Measurements from ENCODE around the gene SLC18A3.

The SLC18A3 gene

DNA sequence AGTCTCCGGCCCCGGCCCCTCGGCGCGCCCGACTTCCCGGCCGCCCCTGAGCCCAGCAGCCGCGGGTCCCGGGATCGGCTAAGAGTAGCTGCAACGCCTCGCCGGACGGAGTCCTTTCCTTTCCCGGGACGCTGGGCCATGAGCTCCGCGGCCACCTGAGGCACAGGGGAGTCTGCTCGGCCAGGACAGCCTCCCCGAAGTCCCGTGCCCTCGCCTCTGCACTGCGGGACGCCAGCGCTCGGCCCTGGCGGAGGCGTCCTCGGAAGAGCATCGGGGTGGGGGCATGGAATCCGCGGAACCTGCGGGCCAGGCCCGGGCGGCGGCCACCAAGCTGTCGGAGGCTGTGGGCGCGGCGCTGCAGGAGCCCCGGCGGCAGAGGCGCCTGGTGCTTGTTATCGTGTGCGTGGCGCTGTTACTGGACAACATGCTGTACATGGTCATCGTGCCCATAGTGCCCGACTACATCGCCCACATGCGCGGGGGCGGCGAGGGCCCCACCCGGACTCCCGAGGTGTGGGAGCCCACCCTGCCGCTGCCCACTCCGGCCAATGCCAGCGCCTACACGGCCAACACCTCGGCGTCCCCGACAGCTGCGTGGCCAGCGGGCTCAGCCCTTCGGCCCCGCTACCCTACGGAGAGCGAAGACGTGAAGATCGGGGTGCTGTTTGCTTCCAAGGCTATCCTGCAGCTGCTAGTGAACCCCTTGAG lies 502 bp downstream of the SLC18A3 start:
- Histone ChIP-seq H3K79me2 (ENCODE audit: insufficient read depth, low read length) (no peaks in the 10 kb centered on the region), H3K27me3 (ENCODE audit: insufficient read depth, low read length) (no peaks in the 10 kb centered on the region), H4K20me1 (ENCODE audit: insufficient read depth, low read length) (no peaks in the 10 kb centered on the region), H2AFZ (ENCODE audit: low read length) (no peak overlapping the region), H3K36me3 (ENCODE audit: insufficient read depth, low read length) (no peaks in the 10 kb centered on the region), H3K9me2 (ENCODE audit: low read depth, low read length) (no peaks in the 10 kb centered on the region), H3K4me2 (ENCODE audit: low read length) (no peak overlapping the region), H3K9ac (ENCODE audit: low read length) (no peak overlapping the region), H3K9me3 (ENCODE audit: low read length) (no peaks in the 10 kb centered on the region), H3K4me1 (ENCODE audit: insufficient read depth, low read length, severe bottlenecking) (no peaks in the 10 kb centered on the region), H3F3A (ENCODE audit: insufficient read depth, low read length) (no peaks in the 10 kb centered on the region), H3K27ac (ENCODE audit: low read depth, low read length, poor library complexity, severe bottlenecking) (no peak overlapping the region), H3K4me3 (ENCODE audit: low read depth, low read length, poor library complexity, severe bottlenecking) (no peak overlapping the region)
- no peak for TF ChIP-seq CTCF (IDR thresholded peaks at IDR 0.05; ENCODE audit: low read length)
- TF ChIP-seq EZH2 (IDR thresholded peaks at IDR 0.05; ENCODE audit: borderline replicate concordance, low read length) = no peak

DNA sequence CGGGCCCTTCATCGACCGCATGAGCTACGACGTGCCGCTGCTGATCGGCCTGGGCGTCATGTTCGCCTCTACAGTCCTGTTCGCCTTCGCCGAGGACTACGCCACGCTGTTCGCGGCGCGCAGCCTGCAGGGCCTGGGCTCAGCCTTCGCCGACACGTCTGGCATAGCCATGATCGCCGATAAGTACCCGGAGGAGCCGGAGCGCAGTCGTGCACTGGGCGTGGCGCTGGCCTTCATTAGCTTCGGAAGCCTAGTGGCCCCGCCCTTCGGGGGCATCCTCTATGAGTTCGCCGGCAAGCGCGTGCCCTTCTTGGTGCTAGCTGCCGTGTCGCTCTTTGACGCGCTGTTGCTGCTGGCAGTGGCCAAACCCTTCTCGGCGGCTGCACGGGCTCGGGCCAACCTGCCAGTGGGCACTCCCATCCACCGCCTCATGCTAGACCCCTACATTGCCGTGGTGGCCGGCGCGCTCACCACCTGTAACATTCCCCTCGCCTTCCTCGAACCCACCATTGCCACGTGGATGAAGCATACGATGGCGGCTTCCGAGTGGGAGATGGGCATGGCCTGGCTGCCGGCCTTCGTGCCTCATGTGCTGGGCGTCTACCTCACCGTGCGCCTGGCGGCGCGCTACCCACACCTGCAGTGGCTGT lies 1.2 kb downstream of the SLC18A3 start:
- no peaks in the 10 kb centered on the region for H3K4me1 ChIP-seq (ENCODE audit: insufficient read depth, low read length, severe bottlenecking)
- no peak overlapping the region for H3K4me2 ChIP-seq (ENCODE audit: low read length)
- no peaks in the 10 kb centered on the region for H3K27me3 ChIP-seq (ENCODE audit: insufficient read depth, low read length)
- no peaks in the 10 kb centered on the region for H3K9me3 ChIP-seq (ENCODE audit: low read length)
- H3K4me3 ChIP-seq (ENCODE audit: low read depth, low read length, poor library complexity, severe bottlenecking) = no peak overlapping the region
- TF ChIP-seq EZH2 (IDR thresholded peaks at IDR 0.05; ENCODE audit: borderline replicate concordance, low read length) (no peak), CTCF (IDR thresholded peaks at IDR 0.05; ENCODE audit: low read length) (no peak)
- H3K27ac ChIP-seq (ENCODE audit: low read depth, low read length, poor library complexity, severe bottlenecking) = no peak overlapping the region
- no peaks in the 10 kb centered on the region for H3K36me3 ChIP-seq (ENCODE audit: insufficient read depth, low read length)
- no peaks in the 10 kb centered on the region for H4K20me1 ChIP-seq (ENCODE audit: insufficient read depth, low read length)
- H3K9me2 ChIP-seq (ENCODE audit: low read depth, low read length) = no peaks in the 10 kb centered on the region
- no peak overlapping the region for H2AFZ ChIP-seq (ENCODE audit: low read length)
- no peaks in the 10 kb centered on the region for H3K79me2 ChIP-seq (ENCODE audit: insufficient read depth, low read length)
- H3K9ac ChIP-seq (ENCODE audit: low read length) = no peak overlapping the region
- H3F3A ChIP-seq (ENCODE audit: insufficient read depth, low read length) = no peaks in the 10 kb centered on the region

GRCh38 chr10:49611816-49612512 lies 1.9 kb downstream of the SLC18A3 start:
- H3K4me3 ChIP-seq (ENCODE audit: low read depth, low read length, poor library complexity, severe bottlenecking) = no peak overlapping the region
- H3K9me2 ChIP-seq (ENCODE audit: low read depth, low read length) = no peaks in the 10 kb centered on the region
- no peaks in the 10 kb centered on the region for H4K20me1 ChIP-seq (ENCODE audit: insufficient read depth, low read length)
- H3K4me1 ChIP-seq (ENCODE audit: insufficient read depth, low read length, severe bottlenecking) = no peaks in the 10 kb centered on the region
- no peak overlapping the region for H3K27ac ChIP-seq (ENCODE audit: low read depth, low read length, poor library complexity, severe bottlenecking)
- no peaks in the 10 kb centered on the region for H3K27me3 ChIP-seq (ENCODE audit: insufficient read depth, low read length)
- H3K4me2 ChIP-seq (ENCODE audit: low read length) = no peak overlapping the region
- no peaks in the 10 kb centered on the region for H3K9me3 ChIP-seq (ENCODE audit: low read length)
- TF ChIP-seq EZH2 (IDR thresholded peaks at IDR 0.05; ENCODE audit: borderline replicate concordance, low read length) (no peak), CTCF (IDR thresholded peaks at IDR 0.05; ENCODE audit: low read length) (no peak)
- no peak overlapping the region for H3K9ac ChIP-seq (ENCODE audit: low read length)
- no peaks in the 10 kb centered on the region for H3K79me2 ChIP-seq (ENCODE audit: insufficient read depth, low read length)
- H3K36me3 ChIP-seq (ENCODE audit: insufficient read depth, low read length) = no peaks in the 10 kb centered on the region
- no peak overlapping the region for H2AFZ ChIP-seq (ENCODE audit: low read length)
- no peaks in the 10 kb centered on the region for H3F3A ChIP-seq (ENCODE audit: insufficient read depth, low read length)
